ENCODE measurements around the gene UBE2O.

Gene UBE2O

GRCh38 chr17:76452660-76453430 lies at the start of gene UBE2O:
Gene UBE2O (minus strand): TSS chr17:76453152. CDS start chr17:76453141, 11 bp downstream.
- FAIRE-seq, result no peak

GRCh38 chr17:76501827-76502307 lies 48.9 kb upstream of the UBE2O start:
- FAIRE-seq, result no peak

GRCh38 chr17:76501018-76501826 lies 48.3 kb upstream of the UBE2O start, which contains the start of gene RHBDF2:
Gene RHBDF2 (minus strand): TSS chr17:76501423. CDS start chr17:76481524, 19,899 bp downstream.
- FAIRE-seq, result no peak

- no peak for FAIRE-seq
These were observed 47.7 kb upstream of the UBE2O start for GRCh38 chr17:76500747-76501017.

- no peak for FAIRE-seq
These were observed 47.3 kb upstream of the UBE2O start for GRCh38 chr17:76500074-76500746.

GRCh38 chr17:76499267-76499667 lies 46.3 kb upstream of the UBE2O start:
- FAIRE-seq, result no peak

GRCh38 chr17:76498876-76499251 lies 45.9 kb upstream of the UBE2O start:
- FAIRE-seq, result no peak

GRCh38 chr17:76497979-76498875 lies 45.3 kb upstream of the UBE2O start:
- no peak for FAIRE-seq

- FAIRE-seq, result no peak
These were observed 44.7 kb upstream of the UBE2O start for GRCh38 chr17:76497699-76497978.

- FAIRE-seq, result no peak
These were observed 43.5 kb upstream of the UBE2O start for GRCh38 chr17:76496464-76496863.

GRCh38 chr17:76495663-76496400 lies 42.9 kb upstream of the UBE2O start:
- FAIRE-seq, result no peak

- FAIRE-seq, result no peak
These were observed 40.7 kb upstream of the UBE2O start for GRCh38 chr17:76493505-76494167.

GRCh38 chr17:76492989-76493501 lies 40.1 kb upstream of the UBE2O start:
- FAIRE-seq, result no peak

- FAIRE-seq, result no peak
These were observed 39.4 kb upstream of the UBE2O start for GRCh38 chr17:76492123-76492988.

- FAIRE-seq, result no peak
These were observed 38.5 kb upstream of the UBE2O start for GRCh38 chr17:76491271-76492122.

- FAIRE-seq, result no peak
These were observed 37.3 kb upstream of the UBE2O start for GRCh38 chr17:76490112-76490710.

- FAIRE-seq, result no peak
These were observed 34.7 kb upstream of the UBE2O start for GRCh38 chr17:76487451-76488192.

- FAIRE-seq, result no peak
These were observed 32.6 kb upstream of the UBE2O start for GRCh38 chr17:76485569-76485968.

Data from A204.1 (cell line).